DND-41 (cell line): Measurements from ENCODE around the gene MTFR1L.

Experiments used
- CTCF ChIP-seq: IDR thresholded peaks from 2 replicates; pipeline ENCODE4 v1.5.1; 2012; ENCODE audit warnings: borderline replicate concordance, low read length, moderate library complexity, mild to moderate bottlenecking; ENCODE audit not compliant: poor library complexity, severe bottlenecking; ENCODE audit errors: extremely low read depth
- EZH2 ChIP-seq: IDR thresholded peaks from 3 replicates; pipeline ENCODE4 v1.6.1; 2012; ENCODE audit warnings: borderline replicate concordance, low read depth, mild to moderate bottlenecking, moderate library complexity, low read length, inconsistent platforms; ENCODE audit not compliant: severe bottlenecking

DNA sequence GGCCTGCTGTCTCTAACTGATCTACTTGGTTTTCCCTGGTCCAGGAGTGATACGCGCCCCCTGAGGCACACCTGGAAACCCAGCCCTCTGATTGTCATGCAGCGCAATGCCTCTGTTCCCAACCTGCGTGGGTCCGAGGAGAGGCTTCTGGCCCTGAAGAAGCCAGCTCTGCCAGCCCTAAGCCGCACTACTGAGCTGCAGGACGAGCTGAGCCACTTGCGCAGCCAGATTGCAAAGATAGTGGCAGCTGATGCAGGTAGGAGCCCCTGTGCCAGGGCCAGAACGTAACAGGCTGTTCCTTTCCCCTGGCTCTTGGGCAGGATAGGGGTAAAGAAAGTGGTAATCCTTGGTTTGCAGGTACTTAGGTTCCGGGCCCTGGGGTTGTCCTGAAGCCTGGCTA lies 6.8 kb downstream of the MTFR1L start:
- TF ChIP-seq CTCF = no peak
- TF ChIP-seq EZH2 = no peak
